ENCODE results near the gene NOM1.

The NOM1 gene

GRCh38 chr7:156962897-156963296, 13.4 kb downstream of the NOM1 start:
- DNase-seq = no peak
- Histone ChIP-seq H3K27ac (no peak overlapping the region), H3K4me3 (ENCODE audit: low read depth, low read length) (no peak overlapping the region), H3K9me3 (ENCODE audit: severe bottlenecking) (no peaks in the 10 kb centered on the region), H3K36me3 (peaks cover 69% of the 10 kb centered on the region), H3K27me3 (ENCODE audit: insufficient read depth, low read depth, severe bottlenecking) (no peaks in the 10 kb centered on the region)
- TF ChIP-seq CTCF (IDR thresholded peaks at IDR 0.05; ENCODE audit: low read depth, low read length) = no peak

- Histone ChIP-seq H3K27me3 (ENCODE audit: insufficient read depth, low read depth, severe bottlenecking) (no peaks in the 10 kb centered on the region), H3K4me3 (ENCODE audit: low read depth, low read length) (no peak overlapping the region), H3K36me3 (peaks cover 68% of the 10 kb centered on the region), H3K27ac (no peak overlapping the region), H3K9me3 (ENCODE audit: severe bottlenecking) (no peaks in the 10 kb centered on the region)
- no peak for TF ChIP-seq CTCF (IDR thresholded peaks at IDR 0.05; ENCODE audit: low read depth, low read length)
- DNase-seq = no peak
These were observed 14.0 kb downstream of the NOM1 start for GRCh38 chr7:156963472-156963871.

- no peaks in the 10 kb centered on the region for H3K9me3 ChIP-seq (ENCODE audit: severe bottlenecking)
- no peak for DNase-seq
- H3K27ac ChIP-seq = no peak overlapping the region
- H3K27me3 ChIP-seq (ENCODE audit: insufficient read depth, low read depth, severe bottlenecking) = no peaks in the 10 kb centered on the region
- peaks cover 63% of the 10 kb centered on the region for H3K36me3 ChIP-seq
- no peak overlapping the region for H3K4me3 ChIP-seq (ENCODE audit: low read depth, low read length)
- TF ChIP-seq CTCF (IDR thresholded peaks at IDR 0.05; ENCODE audit: low read depth, low read length) = no peak
These were observed 15.5 kb downstream of the NOM1 start for GRCh38 chr7:156964971-156965370.

GRCh38 chr7:156966387-156966786, 16.9 kb downstream of the NOM1 start:
- Histone ChIP-seq H3K4me3 (ENCODE audit: low read depth, low read length) (no peak overlapping the region), H3K9me3 (ENCODE audit: severe bottlenecking) (no peaks in the 10 kb centered on the region), H3K36me3 (peaks cover 58% of the 10 kb centered on the region), H3K27ac (no peak overlapping the region), H3K27me3 (ENCODE audit: insufficient read depth, low read depth, severe bottlenecking) (no peaks in the 10 kb centered on the region)
- TF ChIP-seq CTCF (IDR thresholded peaks at IDR 0.05; ENCODE audit: low read depth, low read length) = no peak
- DNase-seq = no peak

- H3K27me3 ChIP-seq (ENCODE audit: insufficient read depth, low read depth, severe bottlenecking) = no peaks in the 10 kb centered on the region
- no peak for TF ChIP-seq CTCF (IDR thresholded peaks at IDR 0.05; ENCODE audit: low read depth, low read length)
- no peak overlapping the region for H3K27ac ChIP-seq
- H3K4me3 ChIP-seq (ENCODE audit: low read depth, low read length) = no peak overlapping the region
- DNase-seq = no peak
- H3K9me3 ChIP-seq (ENCODE audit: severe bottlenecking) = no peaks in the 10 kb centered on the region
- peaks cover 68% of the 10 kb centered on the region for H3K36me3 ChIP-seq
These were observed 18.7 kb downstream of the NOM1 start for GRCh38 chr7:156968183-156968582.

- no peak for DNase-seq
- Histone ChIP-seq H3K9me3 (ENCODE audit: severe bottlenecking) (no peaks in the 10 kb centered on the region), H3K36me3 (peaks cover 60% of the 10 kb centered on the region), H3K27ac (no peak overlapping the region), H3K27me3 (ENCODE audit: insufficient read depth, low read depth, severe bottlenecking) (no peaks in the 10 kb centered on the region), H3K4me3 (ENCODE audit: low read depth, low read length) (no peak overlapping the region)
- no peak for TF ChIP-seq CTCF (IDR thresholded peaks at IDR 0.05; ENCODE audit: low read depth, low read length)
These were observed 20.5 kb downstream of the NOM1 start for GRCh38 chr7:156969972-156970420.
